SK-N-SH (cell line): ENCODE data around the gene ADAMTS20. TPM values are rescaled to one million over a fixed set of nuclear protein-coding genes. Genes with fewer than 3 reads are reported as not detected.

ENCODE experiments used
- CTCF ChIA-PET: fragments of 300-600, 350-600 bp; formaldehyde crosslinking; extraction: SDS; loops from one replicate; lab custom pipeline; 2021; lab: Yijun Ruan, JAX
- POLR2A ChIA-PET: fragments of 350-600 bp; sonication (Branson Sonifier 250); formaldehyde crosslinking; extraction: SDS; loops from one replicate; lab custom pipeline; 2020; ENCODE audit warnings: antibody characterized with exemption, inconsistent platforms; lab: Yijun Ruan, JAX
- DNase-seq: peaks from one replicate; pipeline ENCODE4 v3.0.0; 2012
- H2AFZ ChIP-seq: fragments of 200-600 bp; sonication (generic); 2 replicates; pipeline ENCODE4 v1.8.1; 2016; ENCODE audit warnings: antibody characterized with exemption, mild to moderate bottlenecking, low read depth
- H3F3A ChIP-seq: fragments of 200-600 bp; sonication (generic); replicated peaks from 2 replicates; pipeline ENCODE3; 2016; ENCODE audit warnings: antibody characterized with exemption, mild to moderate bottlenecking; ENCODE audit not compliant: insufficient read depth
- H3K27ac ChIP-seq, 2 experiments: fragments of 200-500 bp in 1 of 2; fragments of 200-600 bp in 1 of 2; sonication (Bioruptor generic) in 1 of 2; sonication (generic), shearing (Covaris generic) in 1 of 2; 2 replicates each; pipeline versions ENCODE4 v1.5.1 to v1.6.1; 2014 to 2016; ENCODE audit warnings: low read depth in 2 of 2, inconsistent platforms in 1 of 2, low read length in 1 of 2, mild to moderate bottlenecking in 1 of 2, mixed read lengths in 1 of 2
- H3K27me3 ChIP-seq: fragments of 200-600 bp; sonication (generic), shearing (Covaris generic); 2 replicates; pipeline ENCODE4 v1.6.1; 2016; ENCODE audit warnings: mixed run types; ENCODE audit not compliant: insufficient read depth
- H3K36me3 ChIP-seq, 2 experiments: fragments of 200-500 bp in 1 of 2; fragments of 200-600 bp in 1 of 2; sonication (Bioruptor generic) in 1 of 2; sonication (generic) in 1 of 2; replicated peaks in 1 of 2; 2 replicates each; pipeline versions ENCODE3 to v1.5.1; 2014 to 2016; ENCODE audit warnings: low read length in 1 of 2, mild to moderate bottlenecking in 1 of 2; ENCODE audit not compliant: insufficient read depth in 2 of 2, control insufficient read depth in 1 of 2
- H3K4me1 ChIP-seq, 2 experiments: fragments of 200-500 bp in 1 of 2; fragments of 200-600 bp in 1 of 2; sonication (Bioruptor generic) in 1 of 2; sonication (generic), shearing (Covaris generic) in 1 of 2; 2 replicates each; pipeline versions ENCODE4 v1.5.1 to v1.6.1; 2014 to 2016; ENCODE audit warnings: low read depth in 1 of 2, low read length in 1 of 2, mixed run types in 1 of 2; ENCODE audit not compliant: insufficient read depth in 2 of 2, control insufficient read depth in 1 of 2
- H3K4me2 ChIP-seq: fragments of 200-600 bp; sonication (generic), shearing (Covaris generic); 2 replicates; pipeline ENCODE4 v1.6.1; 2017; ENCODE audit warnings: mixed run types
- H3K4me3 ChIP-seq, 2 experiments: fragments of 200-500 bp in 1 of 2; fragments of 200-600 bp in 1 of 2; sonication (Bioruptor generic) in 1 of 2; sonication (generic), shearing (Covaris generic) in 1 of 2; 2 replicates each; pipeline versions ENCODE4 v1.5.1 to v1.8.1; 2014 to 2016; ENCODE audit warnings: low read depth in 2 of 2, inconsistent platforms in 1 of 2, low read length in 1 of 2, mild to moderate bottlenecking in 1 of 2, mixed read lengths in 1 of 2, moderate library complexity in 1 of 2
- H3K79me2 ChIP-seq: fragments of 200-600 bp; sonication (generic); 2 replicates; pipeline ENCODE4 v1.8.1; 2017; ENCODE audit warnings: mild to moderate bottlenecking; ENCODE audit not compliant: insufficient read depth
- H3K9ac ChIP-seq: fragments of 200-600 bp; sonication (generic); 2 replicates; pipeline ENCODE4 v1.6.1; 2017; ENCODE audit warnings: mixed run types
- H3K9me2 ChIP-seq: fragments of 200-600 bp; sonication (generic); 2 replicates; pipeline ENCODE4 v1.6.1; 2017; ENCODE audit warnings: mixed run types
- H3K9me3 ChIP-seq: fragments of 200-600 bp; sonication (generic); 2 replicates; pipeline ENCODE4 v1.6.1; 2017; ENCODE audit warnings: mixed run types, mild to moderate bottlenecking, moderate library complexity
- H4K20me1 ChIP-seq: fragments of 200-600 bp; sonication (generic); 2 replicates; pipeline ENCODE4 v1.6.1; 2017; ENCODE audit warnings: mild to moderate bottlenecking, mixed run types; ENCODE audit not compliant: insufficient read depth
- EP300 ChIP-seq, 2 experiments: IDR thresholded peaks; 2 replicates each; pipeline versions ENCODE4 v1.4.0 to v1.6.1; 2012; ENCODE audit warnings: borderline replicate concordance in 1 of 2, low read depth in 1 of 2, low read length in 1 of 2
- EZH2phosphoT487 ChIP-seq: fragments of 200-600 bp; sonication (generic); IDR thresholded peaks from 2 replicates; pipeline ENCODE4 v1.6.1; 2017; ENCODE audit warnings: low read depth, mixed run types, mild to moderate bottlenecking, antibody characterized with exemption, moderate library complexity, borderline replicate concordance
- FOSL2 ChIP-seq: IDR thresholded peaks from 2 replicates; pipeline ENCODE4 v1.4.0; 2012; ENCODE audit warnings: low read depth, mild to moderate bottlenecking, moderate library complexity, borderline replicate concordance
- FOXJ3 ChIP-seq: sonication (generic); formaldehyde crosslinking; IDR thresholded peaks from 2 replicates; pipeline ENCODE4 v1.5.1; 2020; ENCODE audit warnings: mild to moderate bottlenecking, missing genetic modification reagents
- GABPA ChIP-seq: IDR thresholded peaks from 2 replicates; pipeline ENCODE4 v1.4.0; 2012; ENCODE audit warnings: low read depth, mild to moderate bottlenecking
- GATA2 ChIP-seq: sonication (generic); formaldehyde crosslinking; IDR thresholded peaks from 2 replicates; pipeline ENCODE4 v1.5.0; 2020; ENCODE audit warnings: mild to moderate bottlenecking, missing genetic modification reagents
- JUND ChIP-seq: IDR thresholded peaks from 2 replicates; pipeline ENCODE4 v1.4.0; 2012
- NFIC ChIP-seq: IDR thresholded peaks from 2 replicates; pipeline ENCODE4 v1.4.0; 2012; ENCODE audit warnings: borderline replicate concordance
- RCOR1 ChIP-seq: fragments of 150-350 bp; IDR thresholded peaks from 2 replicates; pipeline ENCODE4 v1.6.1; 2017; ENCODE audit warnings: antibody characterized with exemption, low read length
- RXRA ChIP-seq: IDR thresholded peaks from 2 replicates; pipeline ENCODE4 v1.4.0; 2012; ENCODE audit warnings: low read depth, mild to moderate bottlenecking, borderline replicate concordance
- SMC3 ChIP-seq: IDR thresholded peaks from 2 replicates; pipeline ENCODE4 v1.6.1; 2012; ENCODE audit warnings: low read depth, low read length, improper control_type of control experiment
- TCF12 ChIP-seq: IDR thresholded peaks from 2 replicates; pipeline ENCODE4 v1.4.0; 2012
- YY1 ChIP-seq: IDR thresholded peaks from 2 replicates; pipeline ENCODE4 v1.4.0; 2012; ENCODE audit warnings: low read depth, mild to moderate bottlenecking
- WGBS: methylation state at CpG from one replicate; pipeline ENCODE4 v1.1.6; 2017; ENCODE audit warnings: low lambda C conversion rate; 5-methylcytosine and 5-hydroxymethylcytosine counted together
- polyA plus RNA-seq, 3 experiments: library from polyadenylated mRNA; depleted of rRNA; stranded (reverse); fragments of >200 nt; gene quantifications; 2 replicates each; pipeline ENCODE4 v1.2.3, GENCODE V29; 2012
- TF ChIP-seq, protein P1 (sequence below): fragments of 150-350 bp; IDR thresholded peaks from 2 replicates; pipeline ENCODE4 v1.6.1; 2017; ENCODE audit warnings: antibody characterized with exemption, low read length, low read depth, borderline replicate concordance
- TF ChIP-seq, protein P2 (sequence below): IDR thresholded peaks from 2 replicates; pipeline ENCODE4 v1.4.0; 2012; ENCODE audit warnings: low read depth, borderline replicate concordance
- TF ChIP-seq, protein P3 (sequence below): IDR thresholded peaks from 2 replicates; pipeline ENCODE4 v1.4.0; 2012; ENCODE audit warnings: low read depth
- TF ChIP-seq, protein P4 (sequence below): fragments of 150-350 bp; IDR thresholded peaks from 2 replicates; pipeline ENCODE4 v1.6.1; 2016; ENCODE audit warnings: mild to moderate bottlenecking, low read depth, low read length
- TF ChIP-seq, protein P5 (sequence below): fragments of 200-600 bp; sonication (generic); IDR thresholded peaks from 2 replicates; pipeline ENCODE4 v1.6.1; 2017; ENCODE audit warnings: antibody characterized with exemption, mild to moderate bottlenecking, moderate library complexity
- TF ChIP-seq, protein P6 (sequence below): IDR thresholded peaks from 2 replicates; pipeline ENCODE4; 2012

The ADAMTS20 gene
- polyA plus RNA-seq, 1 of the 3 experiments (the other 2 are of a cell fraction): not detected

DNA sequence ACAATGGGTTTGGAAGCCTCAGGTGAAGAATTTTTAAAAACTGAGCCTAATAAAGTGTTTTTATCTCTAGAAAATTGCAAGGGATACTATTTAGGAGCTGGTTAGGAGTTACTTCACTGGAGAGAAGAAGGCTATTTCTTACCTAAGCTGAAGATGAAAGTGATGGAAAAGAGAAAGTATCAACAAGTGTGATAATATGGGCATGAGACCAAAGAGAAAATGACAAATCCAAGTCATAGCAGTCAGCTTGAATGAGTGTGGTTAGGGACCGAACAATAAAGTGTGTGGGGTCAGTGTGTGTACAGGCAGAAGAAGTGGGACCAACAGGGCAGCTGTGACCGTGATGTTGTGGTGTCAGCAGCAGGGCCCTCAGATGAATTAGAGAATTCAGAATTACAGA lies 24.2 kb upstream of the ADAMTS20 start:
- no peaks in the 10 kb centered on the region for H3K27me3 ChIP-seq
- CTCF ChIA-PET: no interaction called here

DNA sequence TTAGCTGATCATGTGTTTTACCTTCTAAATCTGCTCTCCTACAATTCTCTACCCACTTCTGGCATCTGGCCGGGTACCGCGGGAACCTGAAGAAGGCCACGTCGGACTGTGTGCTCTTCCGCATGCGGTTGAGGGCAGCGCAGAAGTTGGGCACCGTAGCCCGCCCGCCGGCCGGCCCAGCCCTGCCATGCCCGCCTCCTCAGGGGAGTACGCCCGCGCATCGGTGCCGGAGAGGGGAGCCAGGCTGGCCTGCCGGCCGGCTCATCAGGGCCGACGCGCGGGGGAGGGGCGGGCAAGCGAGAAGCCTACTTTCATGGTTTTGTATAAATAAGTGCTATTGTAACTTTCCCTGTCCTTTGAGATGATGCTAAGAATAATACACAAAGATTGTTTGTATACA lies 19.9 kb upstream of the ADAMTS20 start:
- Histone ChIP-seq H3K4me3 (no peak overlapping the region), H3K9me3 (no peaks in the 10 kb centered on the region), H3K79me2 (no peaks in the 10 kb centered on the region), H3K27me3 (no peaks in the 10 kb centered on the region), H3K36me3 (no peaks in the 10 kb centered on the region), H2AFZ (no peak overlapping the region), H3K9me2 (no peaks in the 10 kb centered on the region), H4K20me1 (no peaks in the 10 kb centered on the region), H3K4me2 (no peak overlapping the region), H3F3A (no peaks in the 10 kb centered on the region), H3K27ac (no peak overlapping the region), H3K9ac (no peak overlapping the region), H3K4me1 (no peaks in the 10 kb centered on the region)
- no peak for DNase-seq
- 69% methylated on average over 26 of the region's 27 CpGs for WGBS
- POLR2A ChIA-PET: no interaction called here
- CTCF ChIA-PET: no interaction called here
- TF ChIP-seq EZH2phosphoT487: no peak
- no peak for TF ChIP-seq TCF12
- no peak for TF ChIP-seq FOSL2
- TF ChIP-seq NFIC: no peak
- TF ChIP-seq, protein P1, sequence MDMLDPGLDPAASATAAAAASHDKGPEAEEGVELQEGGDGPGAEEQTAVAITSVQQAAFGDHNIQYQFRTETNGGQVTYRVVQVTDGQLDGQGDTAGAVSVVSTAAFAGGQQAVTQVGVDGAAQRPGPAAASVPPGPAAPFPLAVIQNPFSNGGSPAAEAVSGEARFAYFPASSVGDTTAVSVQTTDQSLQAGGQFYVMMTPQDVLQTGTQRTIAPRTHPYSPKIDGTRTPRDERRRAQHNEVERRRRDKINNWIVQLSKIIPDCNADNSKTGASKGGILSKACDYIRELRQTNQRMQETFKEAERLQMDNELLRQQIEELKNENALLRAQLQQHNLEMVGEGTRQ: no peak
- TF ChIP-seq, protein P2, sequence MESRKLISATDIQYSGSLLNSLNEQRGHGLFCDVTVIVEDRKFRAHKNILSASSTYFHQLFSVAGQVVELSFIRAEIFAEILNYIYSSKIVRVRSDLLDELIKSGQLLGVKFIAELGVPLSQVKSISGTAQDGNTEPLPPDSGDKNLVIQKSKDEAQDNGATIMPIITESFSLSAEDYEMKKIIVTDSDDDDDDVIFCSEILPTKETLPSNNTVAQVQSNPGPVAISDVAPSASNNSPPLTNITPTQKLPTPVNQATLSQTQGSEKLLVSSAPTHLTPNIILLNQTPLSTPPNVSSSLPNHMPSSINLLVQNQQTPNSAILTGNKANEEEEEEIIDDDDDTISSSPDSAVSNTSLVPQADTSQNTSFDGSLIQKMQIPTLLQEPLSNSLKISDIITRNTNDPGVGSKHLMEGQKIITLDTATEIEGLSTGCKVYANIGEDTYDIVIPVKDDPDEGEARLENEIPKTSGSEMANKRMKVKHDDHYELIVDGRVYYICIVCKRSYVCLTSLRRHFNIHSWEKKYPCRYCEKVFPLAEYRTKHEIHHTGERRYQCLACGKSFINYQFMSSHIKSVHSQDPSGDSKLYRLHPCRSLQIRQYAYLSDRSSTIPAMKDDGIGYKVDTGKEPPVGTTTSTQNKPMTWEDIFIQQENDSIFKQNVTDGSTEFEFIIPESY: no peak
- no peak for TF ChIP-seq GATA2 (CRISPR knock-in tag)

More for the DNA sequence above, 24.2 kb upstream of the ADAMTS20 start:
- no peak overlapping the region for H3K4me2 ChIP-seq
- H3K4me3 ChIP-seq: no peak overlapping the region
- TF ChIP-seq, protein P3, sequence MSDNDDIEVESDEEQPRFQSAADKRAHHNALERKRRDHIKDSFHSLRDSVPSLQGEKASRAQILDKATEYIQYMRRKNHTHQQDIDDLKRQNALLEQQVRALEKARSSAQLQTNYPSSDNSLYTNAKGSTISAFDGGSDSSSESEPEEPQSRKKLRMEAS: no peak
- TF ChIP-seq FOXJ3 (no peak), EP300 (IDR thresholded peaks at IDR 0.05; ENCODE audit: borderline replicate concordance in 1 of 2, low read depth in 1 of 2, low read length in 1 of 2) (no peak), YY1 (no peak), GABPA (no peak), SMC3 (no peak), NFIC (no peak), JUND (no peak), RXRA (no peak), RCOR1 (no peak)
- TF ChIP-seq, protein P4, sequence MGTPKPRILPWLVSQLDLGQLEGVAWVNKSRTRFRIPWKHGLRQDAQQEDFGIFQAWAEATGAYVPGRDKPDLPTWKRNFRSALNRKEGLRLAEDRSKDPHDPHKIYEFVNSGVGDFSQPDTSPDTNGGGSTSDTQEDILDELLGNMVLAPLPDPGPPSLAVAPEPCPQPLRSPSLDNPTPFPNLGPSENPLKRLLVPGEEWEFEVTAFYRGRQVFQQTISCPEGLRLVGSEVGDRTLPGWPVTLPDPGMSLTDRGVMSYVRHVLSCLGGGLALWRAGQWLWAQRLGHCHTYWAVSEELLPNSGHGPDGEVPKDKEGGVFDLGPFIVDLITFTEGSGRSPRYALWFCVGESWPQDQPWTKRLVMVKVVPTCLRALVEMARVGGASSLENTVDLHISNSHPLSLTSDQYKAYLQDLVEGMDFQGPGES: no peak
- TF ChIP-seq, protein P5, sequence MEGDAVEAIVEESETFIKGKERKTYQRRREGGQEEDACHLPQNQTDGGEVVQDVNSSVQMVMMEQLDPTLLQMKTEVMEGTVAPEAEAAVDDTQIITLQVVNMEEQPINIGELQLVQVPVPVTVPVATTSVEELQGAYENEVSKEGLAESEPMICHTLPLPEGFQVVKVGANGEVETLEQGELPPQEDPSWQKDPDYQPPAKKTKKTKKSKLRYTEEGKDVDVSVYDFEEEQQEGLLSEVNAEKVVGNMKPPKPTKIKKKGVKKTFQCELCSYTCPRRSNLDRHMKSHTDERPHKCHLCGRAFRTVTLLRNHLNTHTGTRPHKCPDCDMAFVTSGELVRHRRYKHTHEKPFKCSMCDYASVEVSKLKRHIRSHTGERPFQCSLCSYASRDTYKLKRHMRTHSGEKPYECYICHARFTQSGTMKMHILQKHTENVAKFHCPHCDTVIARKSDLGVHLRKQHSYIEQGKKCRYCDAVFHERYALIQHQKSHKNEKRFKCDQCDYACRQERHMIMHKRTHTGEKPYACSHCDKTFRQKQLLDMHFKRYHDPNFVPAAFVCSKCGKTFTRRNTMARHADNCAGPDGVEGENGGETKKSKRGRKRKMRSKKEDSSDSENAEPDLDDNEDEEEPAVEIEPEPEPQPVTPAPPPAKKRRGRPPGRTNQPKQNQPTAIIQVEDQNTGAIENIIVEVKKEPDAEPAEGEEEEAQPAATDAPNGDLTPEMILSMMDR: no peak
- TF ChIP-seq, protein P6, sequence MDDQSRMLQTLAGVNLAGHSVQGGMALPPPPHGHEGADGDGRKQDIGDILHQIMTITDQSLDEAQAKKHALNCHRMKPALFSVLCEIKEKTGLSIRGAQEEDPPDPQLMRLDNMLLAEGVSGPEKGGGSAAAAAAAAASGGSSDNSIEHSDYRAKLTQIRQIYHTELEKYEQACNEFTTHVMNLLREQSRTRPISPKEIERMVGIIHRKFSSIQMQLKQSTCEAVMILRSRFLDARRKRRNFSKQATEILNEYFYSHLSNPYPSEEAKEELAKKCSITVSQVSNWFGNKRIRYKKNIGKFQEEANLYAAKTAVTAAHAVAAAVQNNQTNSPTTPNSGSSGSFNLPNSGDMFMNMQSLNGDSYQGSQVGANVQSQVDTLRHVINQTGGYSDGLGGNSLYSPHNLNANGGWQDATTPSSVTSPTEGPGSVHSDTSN: no peak
- no peak overlapping the region for H3K27ac ChIP-seq
- no peaks in the 10 kb centered on the region for H3K9me3 ChIP-seq
- no peaks in the 10 kb centered on the region for H3F3A ChIP-seq
- no peaks in the 10 kb centered on the region for H3K36me3 ChIP-seq
- 24% methylated on average over 2 of the region's 2 CpGs for WGBS
- H3K4me1 ChIP-seq: no peaks in the 10 kb centered on the region
- H3K9me2 ChIP-seq: no peaks in the 10 kb centered on the region
- no peak overlapping the region for H2AFZ ChIP-seq
- no peaks in the 10 kb centered on the region for H3K79me2 ChIP-seq
- POLR2A ChIA-PET: no interaction called here
- no peak overlapping the region for H3K9ac ChIP-seq
- no peaks in the 10 kb centered on the region for H4K20me1 ChIP-seq
- DNase-seq: no peak
